ENCODE results near the gene LEMD3.
A peak's percentile ranks its signal among the peaks of the same experiment; 100 is the strongest.

LEMD3 gene

DNA sequence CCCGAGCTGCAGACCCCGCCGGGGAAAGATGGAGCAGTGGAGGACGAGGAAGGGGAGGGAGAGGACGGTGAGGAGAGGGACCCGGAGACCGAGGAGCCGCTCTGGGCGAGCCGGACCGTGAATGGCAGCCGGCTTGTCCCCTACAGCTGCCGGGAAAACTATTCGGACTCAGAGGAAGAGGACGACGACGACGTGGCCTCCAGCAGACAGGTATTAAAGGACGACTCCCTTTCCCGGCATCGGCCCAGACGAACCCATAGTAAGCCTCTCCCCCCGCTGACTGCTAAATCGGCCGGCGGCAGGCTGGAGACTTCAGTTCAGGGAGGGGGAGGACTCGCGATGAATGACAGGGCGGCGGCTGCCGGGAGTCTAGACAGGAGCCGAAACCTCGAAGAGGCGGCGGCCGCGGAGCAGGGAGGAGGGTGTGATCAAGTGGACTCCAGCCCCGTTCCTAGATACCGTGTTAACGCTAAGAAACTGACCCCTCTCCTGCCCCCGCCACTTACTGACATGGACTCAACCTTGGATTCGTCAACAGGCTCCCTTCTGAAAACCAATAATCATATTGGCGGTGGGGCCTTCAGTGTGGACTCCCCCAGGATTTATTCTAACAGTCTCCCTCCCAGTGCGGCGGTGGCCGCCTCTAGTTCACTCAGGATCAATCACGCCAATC, 962 bp downstream of the LEMD3 start:
- peak; percentile 44 for DNase-seq

- DNase-seq, result no peak
Measured at GRCh38 chr12:65171073-65171472, 1.7 kb downstream of the LEMD3 start.

DNA sequence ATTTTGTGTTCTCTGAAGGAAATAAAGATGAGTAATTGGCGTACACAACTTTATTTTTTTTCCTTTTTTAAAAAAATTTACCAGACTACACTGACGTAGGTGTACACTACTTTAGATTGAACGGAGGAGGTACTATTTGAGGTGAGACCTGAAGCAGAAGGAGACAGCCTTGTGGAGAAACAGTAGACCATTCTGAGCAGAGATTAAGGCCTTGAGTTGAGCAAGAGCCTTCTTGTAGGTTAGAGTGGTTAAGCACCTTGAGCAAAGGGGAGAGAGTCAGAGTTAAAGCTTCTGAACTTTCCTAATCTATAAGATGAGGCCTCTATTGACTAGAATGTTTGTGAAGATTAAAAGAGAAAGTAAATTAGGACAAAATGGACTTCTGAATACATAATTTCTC, 2.5 kb downstream of the LEMD3 start:
- DNase-seq, result no peak

DNA sequence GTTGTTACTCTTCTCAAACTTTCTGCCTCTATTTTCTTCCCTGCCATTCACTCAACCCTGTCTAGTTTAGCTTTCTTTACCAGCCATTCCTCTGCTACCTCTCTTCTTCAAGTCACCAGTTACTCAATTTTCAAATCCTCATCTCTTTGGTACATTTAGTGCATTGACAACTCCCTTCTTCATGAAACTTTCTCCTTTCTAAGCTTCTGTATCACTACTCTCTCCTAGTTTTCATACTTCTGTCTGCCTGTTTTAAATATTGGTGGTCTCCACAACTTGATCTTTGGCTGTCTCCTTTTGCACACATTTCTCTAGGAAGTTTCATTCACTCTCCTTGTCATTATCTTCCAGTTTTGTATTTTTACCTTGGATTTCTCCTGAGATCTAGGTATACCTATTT, 6.0 kb downstream of the LEMD3 start:
- no peak for DNase-seq

DNA sequence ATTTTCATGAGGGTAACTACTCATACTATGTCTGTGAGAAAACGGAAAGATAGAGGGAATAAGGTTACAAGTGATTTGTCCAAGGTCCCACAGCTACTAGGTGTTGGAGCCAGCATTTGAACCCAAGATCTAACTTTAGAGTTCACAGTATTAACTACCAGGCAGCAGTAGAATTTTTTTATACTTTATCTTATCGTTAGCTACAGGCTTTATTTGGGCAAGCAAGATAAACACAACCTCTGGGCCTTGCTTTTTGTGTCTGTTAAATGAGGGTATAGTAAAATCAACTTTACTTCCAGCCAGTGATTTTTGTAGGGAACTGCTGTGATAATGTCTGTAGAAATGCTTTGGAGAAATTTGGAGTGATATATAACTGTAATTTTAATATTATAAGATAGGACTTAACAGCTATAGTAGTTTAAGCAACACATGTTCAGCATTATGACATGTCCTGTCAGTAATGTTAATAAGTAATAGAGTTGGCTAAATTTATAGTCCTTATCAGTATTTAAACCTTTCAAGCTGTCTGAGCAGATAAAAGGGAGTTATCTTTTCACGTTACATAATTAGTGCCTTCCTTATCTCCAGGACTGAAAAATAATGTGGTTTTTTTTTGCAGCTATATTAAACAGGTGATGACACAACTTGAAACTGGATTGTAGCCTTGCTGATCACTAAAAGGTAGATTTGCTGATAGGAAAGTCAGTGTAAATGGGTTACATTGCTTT, 12.8 kb downstream of the LEMD3 start:
- no peak for DNase-seq

GRCh38 chr12:65184176-65184857, 14.9 kb downstream of the LEMD3 start:
- DNase-seq, result no peak

DNA sequence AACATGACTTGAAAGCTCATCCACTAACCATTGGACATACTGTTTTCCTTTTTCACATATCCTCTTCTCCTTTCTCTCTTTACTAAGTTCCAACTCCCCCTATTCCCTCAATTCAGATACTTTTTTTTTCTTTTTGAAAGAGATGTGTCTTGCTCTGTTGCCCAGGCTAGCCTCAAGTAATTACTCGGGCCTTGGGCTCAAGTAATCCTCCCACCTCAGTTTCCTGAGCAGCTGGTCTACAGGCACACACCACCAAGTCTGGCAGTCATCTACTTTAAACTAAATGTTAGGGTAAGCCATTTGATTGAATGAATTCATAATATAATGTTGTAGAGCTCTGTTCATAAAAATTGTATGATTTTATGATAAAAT, 15.5 kb downstream of the LEMD3 start:
- DNase-seq, result no peak

DNA sequence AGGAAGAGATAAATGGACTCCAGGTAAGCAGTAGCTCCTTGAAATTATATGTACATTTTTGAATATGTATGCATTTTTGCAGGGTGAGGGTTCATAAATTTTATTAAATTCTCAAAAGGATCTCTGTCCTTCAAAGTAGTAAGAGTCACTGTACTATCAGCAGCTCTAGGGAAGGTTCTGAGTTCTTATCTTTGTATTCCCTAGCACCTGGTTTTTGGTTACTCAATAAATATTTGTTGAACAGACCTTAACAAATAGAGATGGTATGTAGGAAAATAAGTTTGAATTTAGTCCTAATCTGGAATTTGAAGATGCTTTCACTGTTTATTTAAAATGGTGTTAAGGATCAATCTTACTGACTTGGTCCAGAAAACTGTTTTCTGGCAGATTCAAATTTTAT, 18.3 kb downstream of the LEMD3 start:
- no peak for DNase-seq

DNA sequence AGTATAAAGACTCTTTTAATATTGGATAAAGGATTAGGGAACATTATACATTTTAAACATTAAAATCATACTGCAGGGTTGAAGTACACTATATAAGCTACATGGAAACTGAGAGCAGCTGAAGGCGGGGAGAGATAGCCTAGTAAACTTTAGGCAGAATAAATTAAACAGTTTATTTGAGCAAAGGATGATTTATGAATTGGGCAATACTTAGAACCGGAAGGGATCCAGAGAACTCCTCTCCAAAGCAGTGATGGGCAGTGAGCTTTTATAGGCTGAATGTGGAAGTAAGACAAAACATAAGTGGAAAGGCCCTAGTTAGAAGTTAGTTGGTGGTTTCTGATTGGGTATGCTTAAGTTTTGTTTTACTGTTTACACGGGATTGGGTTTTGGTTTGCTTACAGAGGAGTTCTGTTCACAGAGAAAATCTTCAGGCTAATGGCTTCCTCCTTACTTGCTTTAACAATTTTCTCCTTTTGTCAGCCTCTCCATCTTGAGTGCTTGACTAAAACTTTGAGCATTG, 18.9 kb downstream of the LEMD3 start:
- no peak for DNase-seq

GRCh38 chr12:65189028-65189718, 19.8 kb downstream of the LEMD3 start:
- DNase-seq, result no peak

DNA sequence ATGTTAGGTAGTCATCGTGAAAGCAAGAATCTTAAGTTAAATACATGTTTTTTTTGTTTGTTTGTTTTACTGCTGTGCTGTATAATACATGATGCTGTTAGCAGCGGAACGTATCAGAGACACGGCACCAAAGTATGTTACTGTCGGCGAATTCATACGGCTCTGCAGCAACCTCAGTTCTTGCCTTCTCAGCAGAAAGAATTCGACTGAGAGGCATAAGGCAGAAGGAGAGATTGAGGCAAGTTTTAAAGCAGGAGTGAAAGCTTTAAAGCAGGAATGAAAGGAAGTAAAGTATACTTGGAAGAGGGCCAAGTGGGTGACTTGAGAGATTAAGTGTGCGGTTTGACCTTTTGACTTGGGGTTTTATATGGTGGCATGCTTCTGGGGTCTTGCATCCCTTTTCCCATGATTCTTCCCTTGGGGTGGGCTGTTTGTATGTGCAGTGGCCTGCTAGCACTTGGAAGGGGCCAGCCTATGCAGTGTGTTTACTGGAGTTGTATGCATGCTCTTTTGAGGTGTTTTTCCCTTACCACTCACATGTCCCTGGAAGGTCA, 23.7 kb downstream of the LEMD3 start:
- DNase-seq, result peak; percentile 27

DNA sequence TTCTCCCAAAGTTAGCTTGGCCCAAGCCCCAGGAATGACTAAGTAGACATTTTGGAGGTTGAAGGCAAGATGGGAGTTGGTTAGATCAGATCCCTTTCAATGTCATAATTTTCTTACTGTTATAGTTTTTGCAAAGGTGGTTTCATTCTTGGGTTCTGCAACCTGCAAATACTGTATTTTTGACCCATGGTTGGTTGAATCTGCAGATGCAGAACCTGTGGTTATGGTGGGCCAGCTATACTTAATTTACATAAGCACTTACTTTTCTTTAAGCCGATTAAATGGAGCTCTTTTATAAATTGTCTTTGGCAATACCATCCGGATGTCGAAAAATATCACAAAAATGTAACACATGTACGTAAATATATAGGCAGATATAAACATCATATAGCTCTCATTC, 25.6 kb downstream of the LEMD3 start:
- DNase-seq, result no peak

DNA sequence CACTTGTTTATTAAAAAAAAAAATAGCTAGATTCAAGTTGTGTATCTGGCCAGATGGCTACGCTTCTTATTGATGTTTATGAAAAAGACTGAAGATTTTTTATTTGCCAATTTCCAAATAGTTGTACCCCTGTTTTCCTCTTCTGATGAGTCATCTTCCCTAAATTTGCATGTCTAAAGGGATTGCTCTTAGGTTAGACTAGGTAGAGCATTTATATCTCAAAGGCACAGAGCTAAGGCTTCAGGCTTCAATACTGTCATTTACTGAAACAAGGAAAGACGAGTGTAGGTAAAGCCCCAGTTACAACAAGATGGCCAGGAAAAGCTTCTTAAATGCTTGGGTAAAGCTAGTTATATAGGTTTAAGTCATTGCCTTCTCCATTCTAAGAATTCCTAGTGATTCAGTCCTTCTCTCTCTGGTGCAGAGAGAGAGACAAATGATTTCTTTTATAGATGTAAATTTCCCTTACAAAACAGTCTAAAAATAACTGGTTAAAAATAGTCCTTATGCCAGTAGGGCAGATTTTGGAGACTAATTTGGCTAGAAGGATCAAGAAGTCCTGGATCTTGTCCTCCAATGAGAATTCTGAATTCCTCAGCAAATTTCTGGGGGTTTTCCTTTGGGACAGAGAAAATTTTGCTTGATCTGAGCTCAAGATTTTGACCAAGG, 26.1 kb downstream of the LEMD3 start:
- no peak for DNase-seq

DNA sequence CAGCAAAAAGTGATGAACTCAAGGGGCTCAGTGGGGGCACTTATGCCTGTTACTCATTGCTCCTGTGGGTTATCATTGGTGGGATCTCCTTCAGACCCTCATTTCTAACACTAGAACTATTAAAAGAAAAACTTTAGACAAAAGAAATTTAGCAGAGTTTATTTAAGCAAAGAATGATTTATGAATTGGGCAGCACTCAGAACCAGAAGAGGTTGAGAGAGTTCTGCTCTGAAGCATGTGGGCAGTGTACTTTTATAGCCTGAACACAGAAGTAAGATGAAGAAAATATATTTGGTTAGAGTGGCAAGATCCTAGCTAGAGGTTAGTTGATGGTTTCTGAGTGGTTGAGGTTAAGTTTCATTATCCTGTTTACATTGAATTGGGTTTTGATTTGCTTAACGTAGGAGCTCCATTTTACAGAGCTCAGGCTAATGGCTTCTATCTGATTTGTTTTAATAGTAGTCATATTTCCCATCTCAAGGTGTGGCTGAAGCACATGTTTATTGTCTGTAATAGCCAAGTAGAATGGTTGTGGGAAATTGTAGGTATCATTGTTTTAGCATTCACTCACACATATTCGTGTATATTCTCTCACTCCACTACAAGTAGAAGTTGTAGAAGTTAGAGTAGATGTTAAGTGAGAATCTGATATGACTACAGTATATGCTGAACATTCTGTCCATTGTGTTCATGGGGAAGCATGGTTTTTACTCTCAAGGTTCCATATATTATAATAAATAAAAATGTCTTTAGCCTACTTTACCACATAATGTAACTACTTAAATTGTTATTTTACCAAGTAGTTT, 27.6 kb downstream of the LEMD3 start:
- DNase-seq, result no peak

DNA sequence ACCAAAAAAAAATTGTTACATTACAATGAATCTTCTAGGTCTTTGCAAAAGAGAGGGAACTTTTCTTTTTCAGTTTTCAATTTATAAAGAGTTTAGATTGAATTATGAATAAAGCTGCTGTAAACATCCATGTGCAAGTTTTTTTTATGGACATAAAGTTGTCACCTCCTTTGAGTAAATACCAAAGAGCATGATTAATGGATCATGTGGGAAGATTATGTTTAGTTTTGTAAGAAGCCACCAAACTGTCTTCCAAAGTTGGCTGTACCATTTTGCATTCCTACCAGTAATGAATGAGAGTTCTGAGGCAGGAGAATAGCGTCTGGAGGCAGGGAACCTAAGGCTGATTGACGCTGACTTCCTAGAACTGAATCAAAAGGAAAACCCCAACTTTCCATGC, 30.2 kb downstream of the LEMD3 start:
- peak; percentile 29 for DNase-seq

GRCh38 chr12:65200007-65200665, 30.8 kb downstream of the LEMD3 start:
- DNase-seq, result peak; percentile 6

GRCh38 chr12:65203376-65203775, 34.0 kb downstream of the LEMD3 start:
- no peak for DNase-seq

GRCh38 chr12:65204886-65205525, 35.6 kb downstream of the LEMD3 start:
- DNase-seq, result no peak

GRCh38 chr12:65205886-65206285, 36.5 kb downstream of the LEMD3 start:
- no peak for DNase-seq

- no peak for DNase-seq
Measured at GRCh38 chr12:65208125-65208524, 38.7 kb downstream of the LEMD3 start.
